GM19239 (cell line): ENCODE measurements around the gene MYBPC2.
"Not testable (repeated sequence)": the region's sequence is repeated elsewhere in the genome, so short reads cannot be mapped to it uniquely, and the experiment has no call there.

Experiments
- DNase-seq: peaks from one replicate; pipeline ENCODE4 v3.0.0; 2011; ENCODE audit warnings: low spot score; ENCODE audit not compliant: insufficient read length
- FAIRE-seq: peaks from 2 replicates; lab custom pipeline; 2011; peaks lifted over from hg19 to GRCh38; lab: Jason Lieb, UNC

Gene MYBPC2

GRCh38 chr19:50432221-50433028, at the start of gene MYBPC2:
MYBPC2 (plus strand) TSS chr19:50432892; CDS start chr19:50432954, 62 bp downstream.
- no peak for DNase-seq
- FAIRE-seq = no peak

GRCh38 chr19:50383001-50383851, 49.5 kb upstream of the MYBPC2 start:
- DNase-seq = no peak

GRCh38 chr19:50383852-50384684, 48.6 kb upstream of the MYBPC2 start, which contains the start of gene POLD1:
POLD1 (plus strand) TSS chr19:50384347; CDS start chr19:50398852, 14,505 bp downstream.
- peak; percentile 97 for FAIRE-seq
- peak; percentile 96 for DNase-seq

More at GRCh38 chr19:50383001-50383851, 49.5 kb upstream of the MYBPC2 start:
- FAIRE-seq = peak; percentile 23

- FAIRE-seq (peak; percentile 45), DNase-seq (no peak)
These were observed 47.8 kb upstream of the MYBPC2 start for GRCh38 chr19:50384685-50385535.

GRCh38 chr19:50387176-50387867, 45.4 kb upstream of the MYBPC2 start:
- no peak for FAIRE-seq
- no peak for DNase-seq

GRCh38 chr19:50387868-50388245, 44.8 kb upstream of the MYBPC2 start:
- FAIRE-seq (no peak), DNase-seq (no peak)

- not testable (repeated sequence) for DNase-seq, FAIRE-seq
These were observed 42.4 kb upstream of the MYBPC2 start for GRCh38 chr19:50390295-50390694.

GRCh38 chr19:50390952-50391351, 41.7 kb upstream of the MYBPC2 start:
- DNase-seq = not testable (repeated sequence)

GRCh38 chr19:50392759-50393158, 39.9 kb upstream of the MYBPC2 start:
- DNase-seq (no peak), FAIRE-seq (no peak)

More at GRCh38 chr19:50390952-50391351, 41.7 kb upstream of the MYBPC2 start:
- FAIRE-seq = not testable (repeated sequence)

GRCh38 chr19:50393589-50393988, 39.1 kb upstream of the MYBPC2 start:
- no peak for DNase-seq
- FAIRE-seq = no peak

GRCh38 chr19:50394017-50394416, 38.7 kb upstream of the MYBPC2 start:
- no peak for FAIRE-seq

GRCh38 chr19:50398675-50399367, 33.9 kb upstream of the MYBPC2 start:
- no peak for FAIRE-seq
- DNase-seq = no peak

More at GRCh38 chr19:50394017-50394416, 38.7 kb upstream of the MYBPC2 start:
- no peak for DNase-seq

GRCh38 chr19:50399368-50399745, 33.3 kb upstream of the MYBPC2 start:
- DNase-seq (no peak), FAIRE-seq (no peak)

- no peak for FAIRE-seq
- DNase-seq = no peak
These were observed 30.9 kb upstream of the MYBPC2 start for GRCh38 chr19:50401605-50402450.

- no peak for FAIRE-seq
- DNase-seq = no peak
These were observed 30.0 kb upstream of the MYBPC2 start for GRCh38 chr19:50402544-50403301.

GRCh38 chr19:50406156-50406820, 26.4 kb upstream of the MYBPC2 start:
- no peak for FAIRE-seq
- DNase-seq = no peak
